SK-N-SH (cell line): ENCODE measurements around the gene MRPS9.

Source experiments
- CTCF ChIP-seq: fragments of 200-600 bp; sonication (generic); IDR thresholded peaks from 2 replicates; pipeline ENCODE4 v1.6.1; 2017; ENCODE audit warnings: antibody characterized with exemption, mild to moderate bottlenecking, moderate library complexity
- ELF1 ChIP-seq: IDR thresholded peaks from 2 replicates; pipeline ENCODE4 v1.4.0; 2012
- EP300 ChIP-seq, 2 experiments: IDR thresholded peaks; 2 replicates each; pipeline versions ENCODE4 v1.4.0 to v1.6.1; 2012; ENCODE audit warnings: borderline replicate concordance in 1 of 2, low read depth in 1 of 2, low read length in 1 of 2
- MEF2A ChIP-seq: IDR thresholded peaks from 2 replicates; pipeline ENCODE4 v1.4.0; 2012; ENCODE audit warnings: low read depth, borderline replicate concordance
- MXI1 ChIP-seq: IDR thresholded peaks from 2 replicates; pipeline ENCODE4 v1.6.1; 2012; ENCODE audit warnings: mild to moderate bottlenecking, low read depth, low read length, improper control_type of control experiment
- POLR2AphosphoS5 ChIP-seq: IDR thresholded peaks from 2 replicates; pipeline ENCODE4 v1.6.1; 2012; ENCODE audit warnings: low read depth, low read length
- SMC3 ChIP-seq: IDR thresholded peaks from 2 replicates; pipeline ENCODE4 v1.6.1; 2012; ENCODE audit warnings: low read depth, low read length, improper control_type of control experiment
- YY1 ChIP-seq: IDR thresholded peaks from 2 replicates; pipeline ENCODE4 v1.4.0; 2012; ENCODE audit warnings: low read depth, mild to moderate bottlenecking

- TF ChIP-seq EP300 (IDR thresholded peaks at IDR 0.05; ENCODE audit: borderline replicate concordance in 1 of 2, low read depth in 1 of 2, low read length in 1 of 2) (no peak), CTCF (no peak), SMC3 (no peak), YY1 (no peak), POLR2AphosphoS5 (no peak), MXI1 (no peak), MEF2A (no peak), ELF1 (no peak)
These were observed 61.3 kb downstream of the MRPS9 start for GRCh38 chr2:105099153-105099552.
